K562 (cell line): Measurements from ENCODE around the gene KRT80. TPM values are rescaled to one million over a fixed set of nuclear protein-coding genes. Genes with fewer than 3 reads are reported as not detected.

ENCODE experiments used
- ATAC-seq: fragments of 200-7000 bp; cut with Tn5 transposase; 3 replicates; pipeline ENCODE4 v1.9.1; 2020; ENCODE audit warnings: moderate library complexity
- BruUV-seq: library from RNA; stranded (reverse); fragments of 400-500 nt; replicated peaks from 2 replicates; lab custom pipeline; 2021; lab: Mats Ljungman, UMichigan
- CTCF ChIA-PET: fragments of 300-600 bp; formaldehyde crosslinking; extraction: SDS; loops from one replicate; lab custom pipeline; 2021; ENCODE audit warnings: low intra/inter-chr PET ratio; lab: Yijun Ruan, JAX
- POLR2A ChIA-PET: fragments of 300-600, 350-650 bp; sonication (Branson Sonifier 250); formaldehyde crosslinking; extraction: SDS; loops from one replicate; lab custom pipeline; 2021; ENCODE audit warnings: antibody characterized with exemption, inconsistent platforms; lab: Yijun Ruan, JAX
- DNase-seq, 4 experiments: peaks; one replicate each; pipeline versions ENCODE4 v3.0.0 to v3.0.0-alpha.2; 2011 to 2018; ENCODE audit warnings: low spot score in 3 of 4, mixed read lengths in 3 of 4; ENCODE audit errors: extremely low read depth in 1 of 4
- FAIRE-seq: peaks from 2 replicates; lab custom pipeline; 2011; peaks lifted over from hg19 to GRCh38; lab: Jason Lieb, UNC
- H2AFZ ChIP-seq: 2 replicates; pipeline ENCODE4 v1.6.0; 2011; ENCODE audit warnings: low read depth, low read length, control low read depth, inconsistent platforms
- H3K27ac ChIP-seq: fragments of 200-600 bp; 3 replicates; pipeline ENCODE4 v1.8.0; 2011; ENCODE audit warnings: low read depth, mild to moderate bottlenecking, control low read depth, inconsistent platforms, low read length, moderate library complexity, mixed read lengths; ENCODE audit errors: extremely low read depth
- H3K27me3 ChIP-seq, 2 experiments: fragments of 300-600 bp in 1 of 2; 2 replicates in 1 of 2; 3 replicates in 1 of 2; pipeline versions ENCODE4 v1.6.0 to v1.8.0; 2011; ENCODE audit warnings: inconsistent platforms in 2 of 2, low read length in 2 of 2, mild to moderate bottlenecking in 1 of 2, mixed read lengths in 1 of 2, moderate library complexity in 1 of 2; ENCODE audit not compliant: control insufficient read depth in 2 of 2, insufficient read depth in 2 of 2
- H3K36me3 ChIP-seq: fragments of 300-600 bp; 3 replicates; pipeline ENCODE4 v1.8.0; 2011; ENCODE audit warnings: mild to moderate bottlenecking, low read length, inconsistent platforms; ENCODE audit not compliant: control insufficient read depth, insufficient read depth
- H3K4me1 ChIP-seq, 2 experiments: fragments of 200-600 bp in 1 of 2; replicated peaks in 1 of 2; 2 replicates in 1 of 2; 3 replicates in 1 of 2; pipeline versions ENCODE4 v1.5.1 to v1.8.0; 2011; ENCODE audit warnings: inconsistent platforms in 2 of 2, low read length in 2 of 2, mild to moderate bottlenecking in 1 of 2, mixed read lengths in 1 of 2, moderate library complexity in 1 of 2; ENCODE audit not compliant: control insufficient read depth in 2 of 2, insufficient read depth in 2 of 2
- H3K4me2 ChIP-seq: 2 replicates; pipeline ENCODE4 v1.6.1; 2011; ENCODE audit warnings: low read length, control low read depth, inconsistent platforms, mixed read lengths; ENCODE audit not compliant: insufficient read depth
- H3K4me3 ChIP-seq: fragments of 200-600 bp; sonication (generic), shearing (Covaris generic); 2 replicates; pipeline ENCODE4 v1.5.1; 2016; ENCODE audit warnings: control low read depth, inconsistent platforms
- H3K79me2 ChIP-seq: fragments of 200-600 bp; 3 replicates; pipeline ENCODE4 v1.8.0; 2011; ENCODE audit warnings: low read length, inconsistent platforms; ENCODE audit not compliant: control insufficient read depth, insufficient read depth
- H3K9ac ChIP-seq, 2 experiments: 2 replicates each; pipeline versions ENCODE4 v1.6.0 to v1.6.1; 2011; ENCODE audit warnings: low read depth in 2 of 2, low read length in 2 of 2, control low read depth in 1 of 2, inconsistent platforms in 1 of 2, mild to moderate bottlenecking in 1 of 2, mixed read lengths in 1 of 2; ENCODE audit not compliant: insufficient read depth in 1 of 2
- H3K9me1 ChIP-seq: one replicate; pipeline ENCODE4 v1.6.0; 2011; ENCODE audit warnings: inconsistent platforms, mild to moderate bottlenecking, low read length, moderate library complexity; ENCODE audit not compliant: control insufficient read depth, insufficient read depth
- H3K9me3 ChIP-seq: replicated peaks from 2 replicates; pipeline ENCODE4 v1.5.1; 2011; ENCODE audit warnings: low read depth, low read length, inconsistent platforms; ENCODE audit not compliant: control insufficient read depth, insufficient read depth
- H4K20me1 ChIP-seq: replicated peaks from 2 replicates; pipeline ENCODE4 v1.6.1; 2011; ENCODE audit warnings: low read length, inconsistent platforms, mixed read lengths; ENCODE audit not compliant: control insufficient read depth, insufficient read depth
- CREBBP ChIP-seq: IDR thresholded peaks from one replicate; pipeline ENCODE4 v1.6.1; 2012; ENCODE audit warnings: low read depth, mild to moderate bottlenecking, control low read depth, inconsistent platforms, low read length
- FOSL1 ChIP-seq: fragments of 200-800 bp; sonication (Bioruptor generic); conservative IDR thresholded peaks from 2 replicates; pipeline ENCODE4 v1.6.1; 2016; ENCODE audit warnings: missing genetic modification characterization, missing compliant biosample characterization
- HEY1 ChIP-seq: fragments of 250-450 bp; sonication (Bioruptor Pico); IDR thresholded peaks from 2 replicates; pipeline ENCODE4 v1.5.0; 2020; ENCODE audit warnings: mild to moderate bottlenecking, moderate library complexity, borderline replicate concordance
- MAFG ChIP-seq: fragments of 450-650 bp; conservative IDR thresholded peaks from 2 replicates; pipeline ENCODE4 v1.6.1; 2016; ENCODE audit warnings: missing genetic modification characterization, missing compliant biosample characterization
- PRPF4 ChIP-seq: fragments of 200-400 bp; formaldehyde crosslinking; IDR thresholded peaks from one replicate; pipeline ENCODE4 v1.6.1; 2017; ENCODE audit warnings: low read length, low read depth, mild to moderate bottlenecking; ENCODE audit not compliant: insufficient read depth, poor library complexity, severe bottlenecking
- SMARCA4 ChIP-seq: fragments of 450-650 bp; IDR thresholded peaks from 2 replicates; pipeline ENCODE4 v1.6.1; 2016
- TOE1 ChIP-seq, 2 experiments: fragments of 450-650 bp in 1 of 2; sonication (generic) in 1 of 2; formaldehyde crosslinking in 1 of 2; IDR thresholded peaks; 2 replicates each; pipeline versions ENCODE4 v1.7.1 to v1.8.0; 2016 to 2022; ENCODE audit warnings: borderline replicate concordance in 2 of 2, mild to moderate bottlenecking in 2 of 2, antibody characterized with exemption in 1 of 2, inconsistent platforms in 1 of 2, low read depth in 1 of 2, missing genetic modification reagents in 1 of 2, moderate library complexity in 1 of 2
- TRIM28 ChIP-seq: fragments of 450-650 bp; IDR thresholded peaks from 2 replicates; pipeline ENCODE4 v1.6.1; 2017
- ZNF277 ChIP-seq: fragments of 250-450 bp; sonication (Bioruptor Pico); IDR thresholded peaks from 2 replicates; pipeline ENCODE4 v1.8.0; 2022; ENCODE audit warnings: inconsistent platforms, mild to moderate bottlenecking, moderate library complexity, borderline replicate concordance
- WGBS: fragments of 100-300 bp; shearing (Covaris generic); methylation state at CpG from one replicate; pipeline ENCODE4 v1.1.6; 2016; ENCODE audit warnings: low coverage, mixed read lengths; ENCODE audit not compliant: insufficient coverage; ENCODE audit errors: missing lambda C conversion rate; 5-methylcytosine and 5-hydroxymethylcytosine counted together
- in situ Hi-C: fragments of 300-500 bp; cut with MboI; formaldehyde crosslinking; loops from 4 replicates; pipeline ENCODE4 v1.15.0; 2018; ENCODE audit warnings: inconsistent platforms, mixed read lengths
- intact Hi-C: fragments of 100-400 bp; cut with micrococcal nuclease; formaldehyde crosslinking; loops from 2 replicates; pipeline ENCODE4 v1.14.2; 2022
- polyA plus RNA-seq, 8 experiments: library from polyadenylated mRNA; depleted of rRNA in 4 of 8; stranded (reverse) in 5 of 8; unstranded in 3 of 8; fragments of >200 nt; fragmentation: Nextera tagmentation in 2 of 8; fragmentation: Illumina TruSeq in 1 of 8; extraction: Ambion mirVana in 2 of 8; extraction: Trizol in 1 of 8; gene quantifications; 2 replicates each; pipeline versions ENCODE4 v1.2.1 to v1.2.3, GENCODE V29; 2011 to 2014; ENCODE audit warnings: inconsistent platforms in 1 of 8, missing spikeins in 1 of 8
- total RNA-seq, 7 experiments: library from RNA; depleted of rRNA in 6 of 7; stranded (reverse); fragments of >200 nt in 6 of 7; fragmentation: Illumina TruSeq in 2 of 7; extraction: Trizol in 2 of 7; gene quantifications; 2 replicates each; pipeline versions ENCODE4 v1.2.1 to v1.2.3, GENCODE V29; 2011 to 2021; ENCODE audit warnings: low replicate concordance in 1 of 7
- TF ChIP-seq, protein P1 (sequence below): IDR thresholded peaks from 3 replicates; pipeline ENCODE4 v1.6.1; 2011; ENCODE audit warnings: borderline replicate concordance, mild to moderate bottlenecking; ENCODE audit not compliant: insufficient read length, insufficient read depth
- TF ChIP-seq, protein P2 (sequence below): fragments of 450-650 bp; formaldehyde crosslinking; IDR thresholded peaks from 2 replicates; pipeline ENCODE4 v1.4.0; 2020; ENCODE audit warnings: mild to moderate bottlenecking, moderate library complexity
- TF ChIP-seq, protein P3 (sequence below): fragments of 450-650 bp; formaldehyde crosslinking; IDR thresholded peaks from 2 replicates; pipeline ENCODE4 v1.4.0; 2020; ENCODE audit warnings: mild to moderate bottlenecking, moderate library complexity

The KRT80 gene
- total and polyA plus RNA-seq, 9 of the 15 experiments (the other 6 are each of a cell fraction or from before 2014, with no cell fraction given): not detected

- in situ Hi-C loops: no loop called here
- Histone ChIP-seq H3K4me2 (no peak overlapping the region), H3K9me1 (no peaks in the 10 kb centered on the region)
- no TSS peak for BruUV-seq
- no peak for TF ChIP-seq PRPF4
- TF ChIP-seq MAFG (tag): no peak
- TF ChIP-seq, protein P1, sequence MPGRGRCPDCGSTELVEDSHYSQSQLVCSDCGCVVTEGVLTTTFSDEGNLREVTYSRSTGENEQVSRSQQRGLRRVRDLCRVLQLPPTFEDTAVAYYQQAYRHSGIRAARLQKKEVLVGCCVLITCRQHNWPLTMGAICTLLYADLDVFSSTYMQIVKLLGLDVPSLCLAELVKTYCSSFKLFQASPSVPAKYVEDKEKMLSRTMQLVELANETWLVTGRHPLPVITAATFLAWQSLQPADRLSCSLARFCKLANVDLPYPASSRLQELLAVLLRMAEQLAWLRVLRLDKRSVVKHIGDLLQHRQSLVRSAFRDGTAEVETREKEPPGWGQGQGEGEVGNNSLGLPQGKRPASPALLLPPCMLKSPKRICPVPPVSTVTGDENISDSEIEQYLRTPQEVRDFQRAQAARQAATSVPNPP: no peak
- no peak for TF ChIP-seq HEY1
- no peak for TF ChIP-seq TRIM28
- TF ChIP-seq, protein P2, sequence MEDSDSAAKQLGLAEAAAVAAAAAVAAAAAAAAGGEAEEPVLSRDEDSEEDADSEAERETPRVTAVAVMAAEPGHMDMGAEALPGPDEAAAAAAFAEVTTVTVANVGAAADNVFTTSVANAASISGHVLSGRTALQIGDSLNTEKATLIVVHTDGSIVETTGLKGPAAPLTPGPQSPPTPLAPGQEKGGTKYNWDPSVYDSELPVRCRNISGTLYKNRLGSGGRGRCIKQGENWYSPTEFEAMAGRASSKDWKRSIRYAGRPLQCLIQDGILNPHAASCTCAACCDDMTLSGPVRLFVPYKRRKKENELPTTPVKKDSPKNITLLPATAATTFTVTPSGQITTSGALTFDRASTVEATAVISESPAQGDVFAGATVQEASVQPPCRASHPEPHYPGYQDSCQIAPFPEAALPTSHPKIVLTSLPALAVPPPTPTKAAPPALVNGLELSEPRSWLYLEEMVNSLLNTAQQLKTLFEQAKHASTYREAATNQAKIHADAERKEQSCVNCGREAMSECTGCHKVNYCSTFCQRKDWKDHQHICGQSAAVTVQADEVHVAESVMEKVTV (CRISPR knock-in tag): no peak
- TF ChIP-seq TOE1 (IDR thresholded peaks at IDR 0.05; ENCODE audit: borderline replicate concordance): no peak
- no peak for TF ChIP-seq TOE1 (CRISPR knock-in tag; IDR thresholded peaks at IDR 0.05; ENCODE audit: borderline replicate concordance, low read depth)
- no peak for TF ChIP-seq CREBBP
- no peak for TF ChIP-seq ZNF277
- no peak for TF ChIP-seq SMARCA4
- TF ChIP-seq, protein P3, sequence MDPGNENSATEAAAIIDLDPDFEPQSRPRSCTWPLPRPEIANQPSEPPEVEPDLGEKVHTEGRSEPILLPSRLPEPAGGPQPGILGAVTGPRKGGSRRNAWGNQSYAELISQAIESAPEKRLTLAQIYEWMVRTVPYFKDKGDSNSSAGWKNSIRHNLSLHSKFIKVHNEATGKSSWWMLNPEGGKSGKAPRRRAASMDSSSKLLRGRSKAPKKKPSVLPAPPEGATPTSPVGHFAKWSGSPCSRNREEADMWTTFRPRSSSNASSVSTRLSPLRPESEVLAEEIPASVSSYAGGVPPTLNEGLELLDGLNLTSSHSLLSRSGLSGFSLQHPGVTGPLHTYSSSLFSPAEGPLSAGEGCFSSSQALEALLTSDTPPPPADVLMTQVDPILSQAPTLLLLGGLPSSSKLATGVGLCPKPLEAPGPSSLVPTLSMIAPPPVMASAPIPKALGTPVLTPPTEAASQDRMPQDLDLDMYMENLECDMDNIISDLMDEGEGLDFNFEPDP (CRISPR knock-in tag): no peak
- no peak for TF ChIP-seq FOSL1 (tag)
- TF ChIP-seq, all 486 proteins: peak for 0
- intact Hi-C loops: no loop called here
- no peaks in the 10 kb centered on the region for H3K9me3 ChIP-seq
- H3K36me3 ChIP-seq: no peaks in the 10 kb centered on the region
- ATAC-seq (no peak), DNase-seq (no peak), FAIRE-seq (no peak)
- ChIA-PET POLR2A (interaction anchor here (0.6 kb wide), 1 partner anchor 22 kb away, joined by 5 read pairs; no protein-coding TSS in a partner anchor), CTCF (no interaction called here)
- peak overlapping the region in 1 of 2 experiments; percentile 61; a peak in 2 of 4 replicates for H3K9ac ChIP-seq
- H4K20me1 ChIP-seq: no peaks in the 10 kb centered on the region
- H3K27me3 ChIP-seq: 0 out of 5 replicates have a peak, but pooled peaks cover 0 to 2% of the 10 kb centered on the region in 2 experiments
- H3K4me1 ChIP-seq: peaks cover 8 to 35% of the 10 kb centered on the region in 2 experiments; a peak in 4 of 5 replicates
- no peak overlapping the region for H3K4me3 ChIP-seq
- H2AFZ ChIP-seq: no peak overlapping the region
- 46% methylated on average over 14 of the region's 18 CpGs for WGBS
- no peaks in the 10 kb centered on the region for H3K79me2 ChIP-seq
- no peak overlapping the region for H3K27ac ChIP-seq
These were observed 46.4 kb downstream of the KRT80 start for GRCh38 chr12:52145228-52146088.
